Activated CD4-positive, alpha-beta T cell treated with anti-CD3 and anti-CD28 coated beads, Interleukin-2, amount 50 U/mL, for 1 hour (primary cell): ENCODE data around the gene ACACB.
A peak's percentile ranks its signal among the peaks of the same experiment; 100 is the strongest.

Experiments used
- DNase-seq: peaks from one replicate; pipeline ENCODE4 v3.0.0-alpha.2; 2020

The ACACB gene

DNA sequence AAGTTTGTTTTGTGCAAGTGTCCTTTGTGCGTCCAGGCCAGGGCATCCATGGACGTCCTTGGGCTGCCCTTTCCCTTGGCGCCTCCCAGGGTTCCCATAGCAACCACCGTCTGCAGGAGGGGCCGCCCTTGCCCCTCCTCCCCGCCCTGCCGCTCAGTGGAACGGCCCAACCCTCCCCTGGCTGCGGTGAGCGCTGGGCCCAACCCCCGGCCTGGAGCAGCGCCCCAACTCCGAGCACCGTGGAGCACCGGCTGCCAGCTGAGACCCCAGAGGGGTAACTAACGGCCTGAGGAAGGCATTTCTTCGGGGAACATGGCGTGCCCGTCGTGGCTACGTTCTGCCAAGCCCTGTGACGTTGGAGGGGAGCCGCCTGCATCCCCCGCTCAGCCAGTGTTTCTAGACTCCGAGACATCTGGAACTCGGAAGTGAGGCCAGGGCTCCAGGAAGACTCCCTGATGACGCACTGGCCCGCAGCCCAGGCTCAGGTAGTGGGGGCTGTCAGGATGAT lies 5.3 kb upstream of the ACACB start:
- DNase-seq: peak; percentile 45

DNA sequence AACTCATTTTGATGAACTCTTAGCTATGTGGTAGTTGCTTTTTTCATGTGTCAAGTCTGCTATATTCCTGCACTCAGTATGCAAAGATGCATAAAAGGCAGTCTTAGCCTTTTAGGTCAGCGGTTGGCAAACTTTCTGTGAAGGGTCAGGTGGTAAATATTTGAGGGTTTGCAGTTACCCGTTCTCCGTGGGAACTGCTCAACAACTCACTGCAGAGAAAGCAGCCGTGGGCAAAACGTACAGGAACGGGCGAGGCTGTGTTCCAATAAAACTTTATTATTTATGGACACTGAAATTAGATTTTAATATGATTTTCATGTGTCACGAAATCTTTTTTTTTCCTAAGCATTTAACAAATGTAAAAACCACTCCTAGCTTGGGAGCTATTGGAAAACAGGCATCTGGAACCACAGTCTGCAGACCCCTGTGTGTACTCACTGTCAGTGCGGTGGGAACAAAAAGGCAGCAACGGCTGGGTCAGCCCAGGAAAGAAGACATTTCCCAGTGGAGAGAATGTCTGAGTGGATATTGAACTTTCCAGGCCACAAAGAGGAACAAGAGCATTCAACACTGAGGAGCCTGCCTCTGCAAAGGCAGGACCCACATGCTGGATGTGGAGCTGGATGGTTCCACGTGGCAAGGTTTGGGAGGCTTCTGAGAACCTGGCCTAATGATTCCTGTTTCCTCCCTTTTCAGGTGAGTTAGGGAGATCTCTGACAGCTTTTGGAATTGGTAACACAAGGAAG lies 3.5 kb upstream of the ACACB start:
- DNase-seq: no peak

DNA sequence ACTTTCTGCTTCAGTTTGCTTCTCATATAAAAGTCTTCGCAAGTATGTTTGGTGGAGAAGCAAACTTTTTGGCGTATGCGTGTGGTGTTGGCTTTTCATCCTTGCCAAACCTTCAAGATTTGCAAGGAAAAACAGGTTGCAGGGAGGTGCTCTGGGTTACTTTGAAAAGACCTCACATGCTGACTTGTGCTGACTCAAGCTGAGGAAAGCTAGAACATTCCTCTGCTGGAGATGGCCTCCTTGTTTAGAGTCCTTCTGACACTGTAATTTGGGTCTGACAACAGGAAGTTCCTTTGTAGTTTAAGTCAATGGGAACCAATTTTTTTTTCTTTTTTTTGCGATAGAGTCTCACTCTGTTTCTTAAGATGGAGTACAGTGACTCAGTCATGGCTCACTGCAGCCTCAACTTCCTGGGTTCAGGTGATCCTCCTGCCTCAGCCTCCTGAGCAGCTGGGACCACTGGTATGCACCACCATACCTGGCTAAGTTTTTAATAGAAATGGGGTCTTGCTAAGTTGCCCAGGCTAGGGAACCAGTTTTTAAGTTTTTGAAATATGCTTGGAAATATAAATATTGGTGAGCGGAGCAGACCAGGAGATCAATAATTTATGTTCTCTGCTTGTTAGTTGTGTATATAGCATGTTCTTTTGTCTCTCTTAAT lies 2.6 kb upstream of the ACACB start:
- DNase-seq: no peak

DNA sequence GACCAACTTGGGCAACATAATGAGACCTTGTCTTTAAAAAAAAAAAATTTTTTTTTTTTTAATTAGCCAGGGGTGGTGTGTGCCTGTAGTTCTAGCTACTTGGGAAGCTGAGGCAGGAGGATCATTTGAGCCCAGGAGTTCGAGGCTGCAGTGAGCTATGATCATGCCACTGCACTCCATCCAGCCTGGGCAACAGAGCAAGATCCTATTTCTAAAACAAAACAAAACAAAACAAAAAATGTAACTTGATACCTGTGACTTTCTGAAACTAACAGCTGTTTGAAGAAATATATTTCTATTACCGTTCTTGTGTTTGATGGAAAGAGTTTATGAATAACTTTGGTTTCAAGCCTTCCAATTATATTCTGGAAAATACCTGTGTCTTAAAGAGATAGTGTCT lies 1.7 kb upstream of the ACACB start:
- DNase-seq: no peak

DNA sequence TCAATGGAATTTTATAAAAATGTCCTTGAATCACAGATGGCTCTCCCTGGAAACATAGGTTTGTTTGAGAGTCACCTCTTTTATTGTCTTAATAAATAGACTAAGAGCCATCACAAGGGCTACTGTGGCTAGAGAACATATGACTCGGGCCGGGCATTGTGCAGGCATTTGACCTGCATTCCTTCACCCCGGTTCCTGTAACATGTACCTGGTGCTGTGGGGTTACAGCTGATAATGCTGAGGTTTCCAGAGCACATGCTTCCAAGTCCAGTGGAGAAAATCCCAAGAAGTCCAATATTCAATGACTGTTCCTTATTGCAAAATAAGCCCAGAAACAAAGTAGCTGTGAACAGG lies 1.0 kb upstream of the ACACB start:
- DNase-seq: no peak

DNA sequence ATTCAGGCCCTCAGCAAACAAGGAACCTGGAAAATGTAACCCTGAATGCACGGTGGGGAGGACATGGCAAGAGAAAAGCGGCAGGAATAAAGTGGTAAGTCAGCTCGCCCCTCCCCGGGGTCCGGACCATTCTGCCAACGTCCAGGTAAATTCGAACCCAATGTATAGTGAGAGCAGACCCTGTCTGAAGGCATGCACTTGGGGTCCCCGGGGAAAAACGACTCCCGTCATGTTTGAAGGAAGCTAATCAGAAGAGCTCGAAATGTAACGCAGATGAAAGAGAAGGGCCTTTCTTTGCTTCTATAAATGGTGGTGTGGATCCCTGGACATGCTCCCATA lies 193 bp downstream of the ACACB start:
- DNase-seq: no peak

DNA sequence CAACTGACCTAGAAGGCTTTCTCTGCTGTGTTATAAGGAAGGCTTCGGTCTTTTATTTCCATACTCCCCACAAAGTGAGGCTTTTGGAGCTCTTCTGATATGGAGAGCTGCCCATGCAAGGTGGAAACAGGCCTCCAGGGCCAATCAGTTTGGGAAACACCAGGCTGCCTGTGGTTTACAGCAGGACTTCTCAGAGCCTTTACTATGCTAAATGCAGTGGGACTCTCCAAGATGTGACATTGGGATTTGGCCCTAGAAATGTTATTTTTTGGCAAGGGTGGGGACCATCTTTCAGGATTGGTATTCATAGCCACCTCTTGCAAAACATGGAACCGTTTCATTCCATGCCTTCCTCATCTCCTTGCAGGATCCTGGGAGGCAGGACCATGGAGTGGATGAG lies 3.7 kb downstream of the ACACB start:
- DNase-seq: no peak

DNA sequence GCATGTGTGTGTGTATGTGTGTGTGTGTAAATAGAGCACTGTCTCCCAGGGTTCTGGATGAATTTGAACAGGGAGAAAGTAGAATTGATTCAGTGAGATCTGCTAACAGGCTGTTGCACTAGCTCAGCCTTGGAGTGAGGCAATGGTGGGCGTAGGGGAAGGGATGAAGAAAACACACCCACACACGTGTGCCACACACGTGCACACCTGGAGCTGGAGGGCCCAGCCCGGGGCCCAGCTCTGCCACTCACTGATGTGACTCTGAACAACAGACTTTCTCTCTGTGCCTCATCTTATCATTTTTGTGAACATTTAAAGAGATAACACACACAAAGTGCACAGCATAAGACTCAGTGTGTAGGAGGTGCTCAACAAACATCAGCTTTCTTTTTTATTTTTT lies 4.2 kb downstream of the ACACB start:
- no peak for DNase-seq

DNA sequence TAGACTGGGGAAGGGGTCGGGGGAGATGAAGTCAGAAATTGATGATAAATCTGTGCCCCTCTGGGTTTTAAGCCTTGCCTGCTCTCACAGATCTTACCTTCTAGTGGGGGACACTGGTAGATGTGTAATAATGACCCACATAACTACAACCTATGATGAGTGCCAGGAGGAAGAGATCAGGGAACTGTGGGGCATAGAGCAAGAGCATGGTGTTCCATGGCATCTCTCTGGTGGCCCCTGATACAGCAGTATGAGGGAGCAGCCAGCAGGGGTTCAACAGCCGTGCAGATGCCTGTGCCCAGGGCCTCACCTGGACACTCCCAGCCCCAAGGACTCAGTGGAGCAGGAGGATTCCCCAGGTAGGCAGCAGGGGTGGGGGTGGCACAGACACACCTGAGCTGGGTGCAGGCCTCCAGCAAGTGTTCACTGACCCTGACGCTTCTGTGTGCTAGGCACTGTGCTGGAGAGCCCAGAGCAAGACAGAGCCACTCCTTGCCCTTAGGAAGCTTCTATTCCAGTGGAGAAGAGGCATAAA lies 5.0 kb downstream of the ACACB start:
- no peak for DNase-seq

DNA sequence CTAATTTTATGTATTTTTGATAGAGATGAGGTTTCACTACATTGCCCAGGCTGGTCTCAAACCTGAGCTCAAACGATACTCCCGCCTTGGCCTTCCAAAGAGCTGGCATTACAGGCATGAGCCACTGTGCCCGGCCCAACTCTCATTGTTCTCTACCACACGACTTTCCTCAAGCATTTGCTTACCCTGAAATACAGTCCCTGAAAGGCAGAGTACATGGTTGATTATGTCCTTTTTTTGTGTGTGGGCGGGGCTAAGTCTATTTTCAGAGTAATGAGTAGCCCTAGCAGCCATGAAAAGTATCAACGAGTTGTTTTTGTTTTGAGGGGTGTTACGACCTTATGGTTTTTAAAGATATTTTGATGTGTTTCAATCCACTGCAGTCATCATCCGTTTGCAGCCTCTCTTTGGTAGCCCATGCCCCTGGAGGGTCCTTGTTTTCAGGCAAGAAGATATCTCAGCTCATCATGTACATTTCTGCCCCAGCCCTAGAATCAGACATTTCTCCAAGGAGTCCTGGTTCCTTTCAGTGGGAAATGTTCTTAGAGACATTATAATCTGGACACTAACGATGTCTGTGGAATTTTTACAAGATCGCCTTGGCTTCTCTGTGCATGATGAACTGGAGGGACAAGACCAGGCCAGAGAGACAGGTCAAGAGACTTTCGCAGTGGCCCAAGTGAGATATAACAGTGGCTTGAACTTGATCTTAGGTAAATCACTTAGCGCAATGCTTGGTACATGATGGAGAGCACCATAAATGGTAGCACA lies 8.7 kb downstream of the ACACB start:
- DNase-seq: no peak

DNA sequence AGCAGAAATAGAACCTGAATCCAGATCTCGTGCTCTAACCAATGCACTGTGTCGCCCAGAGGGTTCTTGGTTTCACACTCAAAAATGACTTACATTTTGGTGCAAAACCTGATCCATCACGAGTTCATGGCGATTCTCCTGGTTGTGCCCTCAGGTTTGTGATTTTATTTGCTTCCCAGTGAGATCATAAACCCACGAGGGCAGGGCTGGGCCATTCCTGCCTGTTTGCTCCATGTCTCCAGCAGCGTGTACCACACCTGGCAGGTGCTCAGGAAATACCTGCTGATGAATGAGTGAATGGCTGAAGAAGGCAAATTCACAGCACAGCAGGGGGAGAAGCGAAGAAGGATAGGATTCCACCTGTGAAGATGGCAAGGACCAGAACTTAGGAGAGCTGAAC lies 9.4 kb downstream of the ACACB start:
- DNase-seq: no peak

DNA sequence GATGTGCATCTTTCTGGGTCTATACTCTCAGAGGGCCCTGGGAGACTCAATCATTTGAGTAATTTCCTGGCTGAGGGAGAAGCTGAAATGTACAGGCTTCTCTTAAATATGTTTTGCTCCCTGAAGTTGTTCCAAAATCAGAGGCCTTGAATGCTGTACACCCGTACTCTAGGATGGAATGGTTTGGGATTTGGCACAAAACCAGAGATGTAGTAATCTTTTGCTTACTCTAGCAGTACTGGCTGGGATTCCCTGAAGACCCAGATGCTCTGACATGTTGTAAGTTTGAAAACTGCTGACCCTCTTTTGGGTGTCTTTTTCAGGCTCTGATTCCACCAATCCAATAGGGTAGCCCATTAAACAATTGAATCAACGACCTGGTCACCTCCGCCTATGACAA lies 10.4 kb downstream of the ACACB start:
- DNase-seq: no peak

DNA sequence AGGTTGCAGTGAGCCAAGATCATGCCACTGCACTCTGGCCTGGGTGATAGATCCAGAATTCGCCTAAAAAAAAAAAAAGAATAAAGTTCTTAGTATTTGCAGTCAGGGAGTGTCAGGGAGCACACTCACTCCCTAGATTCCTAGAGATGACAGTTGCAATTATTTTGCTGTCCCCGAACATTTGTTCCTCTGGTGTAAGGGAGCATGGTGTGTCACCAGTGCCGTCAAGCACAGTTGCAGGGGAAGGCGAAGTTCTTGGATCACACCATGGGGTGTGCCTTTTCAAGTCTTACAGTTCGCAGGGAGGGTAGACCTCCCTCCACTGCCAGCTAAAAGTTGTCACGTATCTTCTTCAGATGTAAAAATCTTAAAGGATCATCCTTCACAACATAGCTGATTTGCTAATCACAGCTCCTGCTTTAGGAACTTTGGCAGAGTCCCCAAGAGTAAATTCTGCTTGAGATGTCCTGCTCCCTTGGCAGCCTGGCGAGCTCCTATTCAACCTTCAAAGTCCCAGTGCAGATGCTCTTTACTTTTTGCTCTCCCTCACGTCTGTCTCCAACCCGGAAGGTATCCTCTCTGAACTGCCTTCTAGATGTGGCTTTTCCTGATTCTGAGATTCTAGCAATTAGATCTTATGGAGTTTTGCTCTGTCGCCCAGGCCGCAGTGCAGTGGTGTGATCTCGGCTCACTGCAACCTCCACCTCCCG lies 11.3 kb downstream of the ACACB start:
- no peak for DNase-seq

DNA sequence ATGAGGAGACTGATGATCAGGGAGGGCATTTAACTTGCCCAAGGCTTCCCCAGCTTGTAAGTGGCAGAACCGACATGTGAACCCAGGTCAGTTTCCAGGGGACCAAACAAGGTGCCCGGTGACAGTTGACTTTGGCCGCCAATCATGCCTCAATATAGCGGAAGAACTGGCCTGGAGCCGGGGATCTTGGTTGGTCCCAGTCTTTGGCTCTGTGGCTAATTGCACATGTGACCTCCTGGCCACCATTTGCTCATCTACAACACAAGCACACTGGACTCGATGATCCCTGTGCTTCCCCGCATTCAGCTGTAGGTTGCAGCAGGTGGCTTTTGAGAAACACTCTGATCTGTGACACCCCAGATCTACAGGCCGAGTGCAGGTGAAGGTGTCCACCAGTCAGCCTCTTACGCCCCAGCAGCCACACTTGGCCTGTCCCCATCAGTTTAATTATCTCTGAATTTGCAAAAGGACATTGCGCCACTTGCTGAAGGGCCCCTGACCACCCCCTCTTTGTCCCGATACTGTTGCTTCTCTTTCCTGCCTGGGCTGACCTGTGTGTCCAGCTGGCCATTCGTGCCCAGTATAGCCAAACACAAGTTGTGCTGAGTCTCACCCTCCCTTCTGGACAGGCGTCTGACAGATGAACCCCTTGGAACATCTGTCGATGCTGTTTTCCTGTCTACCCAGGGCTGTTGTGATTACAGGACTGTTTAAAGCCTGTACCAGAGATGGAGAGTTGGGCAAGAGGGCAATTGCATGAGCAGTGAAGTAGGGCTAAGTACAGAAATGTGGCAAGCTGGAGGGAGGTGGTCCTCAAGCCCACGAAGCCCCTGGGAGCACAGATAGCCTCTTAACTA lies 14.1 kb downstream of the ACACB start:
- DNase-seq: no peak

DNA sequence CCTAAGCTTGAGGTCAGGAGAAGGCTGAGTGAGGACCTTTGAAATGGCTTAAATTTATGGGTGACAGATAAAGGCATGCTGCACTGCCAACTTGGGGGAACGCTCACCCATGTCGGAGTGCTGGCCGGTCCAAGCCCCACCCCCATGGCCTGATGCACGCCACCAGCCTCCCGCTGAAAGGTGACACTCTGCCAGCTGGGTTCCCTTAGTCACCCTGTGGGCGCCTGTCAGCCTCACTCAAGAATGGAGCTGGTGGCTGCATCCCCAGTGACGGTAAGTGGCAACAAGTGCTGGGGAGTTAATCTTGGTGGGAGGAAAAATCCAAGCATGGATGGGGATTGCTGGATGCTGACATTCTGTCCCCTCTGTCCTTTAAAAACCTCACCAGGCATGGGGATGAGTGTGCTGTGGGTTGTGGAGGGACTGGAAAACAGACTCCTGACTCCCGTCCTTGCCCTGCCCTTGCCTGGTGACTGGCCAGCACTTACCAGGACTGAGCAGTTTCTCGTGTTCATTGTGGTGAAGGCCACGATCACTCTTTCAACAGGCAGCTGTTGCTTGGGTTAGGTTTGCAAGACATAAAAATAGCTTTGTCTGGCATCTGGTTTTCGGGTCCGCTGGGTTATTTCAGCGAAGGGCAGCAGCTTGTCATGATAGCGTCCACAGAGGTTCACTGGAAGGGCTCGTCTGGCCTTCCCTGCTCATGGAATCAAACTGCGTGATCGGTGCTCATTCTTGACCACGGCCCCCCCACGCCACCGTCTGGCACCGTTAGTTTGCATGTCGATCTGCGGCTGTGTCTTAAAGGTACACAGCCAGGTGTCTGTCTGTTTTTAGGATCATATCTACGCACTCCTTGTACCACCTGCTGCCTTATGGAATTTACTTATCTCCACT lies 15.0 kb downstream of the ACACB start:
- no peak for DNase-seq

DNA sequence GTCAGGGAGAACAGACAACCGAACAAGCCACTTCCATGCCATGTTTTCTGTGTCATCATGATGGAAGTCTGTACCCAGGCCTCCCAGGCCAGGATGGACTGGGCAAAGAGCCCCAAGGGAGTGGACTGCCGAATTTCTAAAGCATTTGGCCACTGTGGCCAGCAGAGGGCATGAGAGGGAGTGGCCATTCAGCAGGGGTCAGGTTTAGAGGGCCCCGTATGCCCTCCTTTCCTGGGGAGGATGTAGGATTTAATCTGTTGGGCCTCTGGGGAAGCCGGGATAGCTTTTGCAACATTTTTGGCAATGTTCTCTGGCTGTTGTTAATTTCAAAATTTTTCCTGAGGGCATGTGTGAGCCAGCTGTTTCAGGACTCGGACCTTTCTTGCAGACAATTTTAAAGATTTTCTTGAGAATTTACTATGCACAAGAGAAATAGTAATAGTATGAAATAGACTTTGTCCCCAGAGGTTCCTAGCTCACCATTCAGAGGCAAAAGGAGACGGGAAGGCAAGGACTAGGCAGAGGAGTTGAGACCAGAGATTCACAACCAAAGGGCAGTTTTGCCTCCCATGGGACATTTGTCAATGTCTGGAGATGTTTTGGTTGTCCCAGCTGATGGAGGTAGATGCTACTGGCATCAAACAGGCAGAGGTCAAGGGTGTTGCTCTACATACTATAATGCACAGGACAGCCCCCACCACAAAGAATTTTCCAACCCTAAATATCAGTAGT lies 18.0 kb downstream of the ACACB start:
- DNase-seq: no peak

DNA sequence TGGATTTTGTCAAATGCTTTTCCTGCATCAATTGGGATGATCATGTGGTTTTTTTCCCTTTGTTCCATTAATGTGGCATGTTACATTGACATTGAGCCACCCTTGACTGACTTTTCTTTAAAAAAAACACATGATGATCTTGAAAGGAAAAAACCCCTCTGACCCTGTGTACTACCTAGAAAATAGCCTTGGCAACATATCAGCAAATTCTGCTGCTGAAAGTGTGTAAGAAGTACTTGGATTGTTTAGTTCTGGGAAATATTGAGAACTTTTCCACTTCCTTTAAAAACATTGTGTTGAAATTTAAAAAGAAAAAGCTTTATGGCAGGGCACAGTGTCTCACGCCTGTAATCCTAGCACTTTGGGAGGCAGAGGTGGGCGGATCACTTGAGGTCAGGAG lies 20.7 kb downstream of the ACACB start:
- DNase-seq: no peak

DNA sequence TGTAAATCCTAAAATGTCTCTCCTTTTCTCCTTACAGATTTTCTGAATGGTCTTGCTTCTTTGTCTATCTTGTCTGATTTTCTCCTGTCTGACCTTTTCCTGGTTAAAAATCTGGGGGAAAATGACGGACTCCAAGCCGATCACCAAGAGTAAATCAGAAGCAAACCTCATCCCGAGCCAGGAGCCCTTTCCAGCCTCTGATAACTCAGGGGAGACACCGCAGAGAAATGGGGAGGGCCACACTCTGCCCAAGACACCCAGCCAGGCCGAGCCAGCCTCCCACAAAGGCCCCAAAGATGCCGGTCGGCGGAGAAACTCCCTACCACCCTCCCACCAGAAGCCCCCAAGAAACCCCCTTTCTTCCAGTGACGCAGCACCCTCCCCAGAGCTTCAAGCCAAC lies 23.0 kb downstream of the ACACB start:
- no peak for DNase-seq

DNA sequence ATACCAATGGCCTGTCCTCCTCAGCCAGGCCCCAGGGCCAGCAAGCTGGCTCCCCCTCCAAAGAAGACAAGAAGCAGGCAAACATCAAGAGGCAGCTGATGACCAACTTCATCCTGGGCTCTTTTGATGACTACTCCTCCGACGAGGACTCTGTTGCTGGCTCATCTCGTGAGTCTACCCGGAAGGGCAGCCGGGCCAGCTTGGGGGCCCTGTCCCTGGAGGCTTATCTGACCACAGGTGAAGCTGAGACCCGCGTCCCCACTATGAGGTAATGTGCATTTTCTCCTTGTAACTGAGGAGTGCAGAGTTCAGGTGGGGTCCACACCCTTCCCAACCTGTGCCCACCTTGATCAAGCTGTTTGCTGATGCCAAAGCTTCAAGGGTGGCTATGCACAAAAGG lies 23.4 kb downstream of the ACACB start:
- DNase-seq: no peak

DNA sequence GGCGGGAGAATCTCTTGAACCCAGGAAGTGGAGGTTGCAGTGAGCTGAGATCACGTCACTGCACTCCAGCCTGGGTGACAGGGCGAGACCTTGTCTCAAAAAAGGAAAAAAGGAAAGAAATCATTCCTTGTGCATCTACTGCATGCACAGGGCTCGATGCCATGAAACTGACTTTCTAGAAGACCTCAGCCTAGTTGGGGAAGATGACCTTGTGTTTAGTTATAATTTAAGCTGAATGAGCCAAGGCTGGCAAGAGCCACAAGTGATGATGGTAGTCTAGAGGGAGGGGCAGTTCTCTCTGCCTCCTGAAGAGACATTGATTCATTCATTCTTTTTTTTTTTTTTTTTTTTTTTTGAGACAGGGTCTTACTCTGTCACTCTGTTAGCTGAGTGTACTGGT lies 24.2 kb downstream of the ACACB start:
- DNase-seq: no peak
